Muscle of leg (tissue), 11 donors: ENCODE measurements around the gene RLN2. TPM values are rescaled to one million over a fixed set of nuclear protein-coding genes. Genes with fewer than 3 reads are reported as not detected.
"Not testable (repeated sequence)": the region's sequence is repeated elsewhere in the genome, so short reads cannot be mapped to it uniquely, and the experiment has no call there.

Source experiments
- DNase-seq: peaks from one replicate; pipeline ENCODE4 v3.0.0; 2013
- H3K27ac ChIP-seq: one replicate; pipeline ENCODE4 v1.5.1; 2013; ENCODE audit warnings: mild to moderate bottlenecking, low read length, control low read depth
- H3K27me3 ChIP-seq: one replicate; pipeline ENCODE4 v1.6.1; 2013; ENCODE audit warnings: low read length; ENCODE audit not compliant: control insufficient read depth, insufficient read depth
- H3K36me3 ChIP-seq: one replicate; pipeline ENCODE4 v1.6.1; 2013; ENCODE audit warnings: low read length; ENCODE audit not compliant: control insufficient read depth, insufficient read depth
- H3K4me1 ChIP-seq: one replicate; pipeline ENCODE4 v1.6.1; 2013; ENCODE audit warnings: low read length; ENCODE audit not compliant: control insufficient read depth, insufficient read depth
- H3K4me3 ChIP-seq: one replicate; pipeline ENCODE4 v1.5.1; 2013; ENCODE audit warnings: low read length, control low read depth
- H3K9me3 ChIP-seq: replicated peaks from 2 replicates; pipeline ENCODE4 v1.6.1; 2013; ENCODE audit warnings: low read depth, low read length; ENCODE audit not compliant: control insufficient read depth
- WGBS: methylation state at CpG from one replicate; pipeline ENCODE4 v1.1.5; 2013; ENCODE audit warnings: missing lambda C conversion rate; ENCODE audit not compliant: insufficient coverage; 5-methylcytosine and 5-hydroxymethylcytosine counted together
- polyA plus RNA-seq, 8 donors: library from polyadenylated mRNA; unstranded; fragments of 120-200 nt; gene quantifications; one replicate each; pipeline versions ENCODE4 v1.2.1 to v1.2.3, GENCODE V29; 2013; ENCODE audit warnings: inconsistent platforms in 1 of 8, low replicate concordance in 1 of 8; ENCODE audit not compliant: insufficient read length in 8 of 8, insufficient read depth in 1 of 8
- total RNA-seq: library from RNA; stranded (reverse); fragments of 120-200 nt; gene quantifications from one replicate; pipeline ENCODE4 v1.2.4, GENCODE V29; 2013

RLN2 gene
- total and polyA plus RNA-seq, 9 donors, result 0.48 to 1.5 (median 0.82) TPM

DNA sequence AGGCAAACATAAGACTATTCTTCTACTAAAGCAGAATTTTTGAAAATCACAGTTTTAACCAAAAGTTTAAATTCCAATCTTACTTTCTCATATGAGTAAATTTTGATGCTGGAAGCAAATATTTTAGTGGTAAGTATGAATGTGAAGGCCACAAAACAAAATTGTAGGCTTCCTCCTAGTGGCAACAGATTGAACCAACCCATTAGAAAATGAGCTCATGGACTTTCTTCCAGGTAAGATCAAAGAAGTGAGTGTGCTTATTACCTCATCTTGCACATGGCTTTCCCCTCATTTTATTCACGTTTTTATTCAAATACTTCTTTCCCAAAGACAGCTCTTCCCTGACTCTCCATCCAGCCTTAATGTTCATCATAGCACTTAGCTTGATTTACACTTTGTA lies 16.5 kb upstream of the RLN2 start:
- H3K9me3 ChIP-seq, result no peaks in the 10 kb centered on the region
- no peak overlapping the region for H3K4me3 ChIP-seq
- no peak overlapping the region for H3K27ac ChIP-seq
- DNase-seq, result no peak
- no peaks in the 10 kb centered on the region for H3K36me3 ChIP-seq
- H3K4me1 ChIP-seq, result no peaks in the 10 kb centered on the region
- no peaks in the 10 kb centered on the region for H3K27me3 ChIP-seq
- WGBS, result no CpG with 5 or more reads among the region's 1 CpG

DNA sequence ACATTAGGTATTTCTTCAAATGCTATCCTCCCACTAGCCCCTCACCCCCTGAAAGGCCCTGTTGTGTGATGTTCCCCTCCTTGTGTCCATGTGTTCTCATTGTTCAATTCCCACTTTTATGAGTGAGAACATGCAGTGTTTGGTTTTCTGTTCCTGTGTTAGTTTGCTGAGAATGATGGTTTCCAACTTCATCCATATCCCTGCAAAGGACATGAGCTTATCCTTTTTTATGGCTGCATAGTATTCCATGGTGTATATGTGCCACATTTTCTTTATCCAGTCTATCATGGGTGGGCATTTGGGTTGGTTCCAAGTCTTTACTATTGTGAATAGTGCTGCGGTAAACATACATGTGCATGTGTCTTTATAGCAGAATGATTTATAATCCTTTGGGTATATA lies 11.9 kb upstream of the RLN2 start:
- H3K27ac ChIP-seq, H3K9me3 ChIP-seq, H3K36me3 ChIP-seq, DNase-seq, H3K27me3 ChIP-seq, H3K4me1 ChIP-seq, H3K4me3 ChIP-seq: not testable (repeated sequence)
- no CpG with 5 or more reads among the region's 1 CpG for WGBS

DNA sequence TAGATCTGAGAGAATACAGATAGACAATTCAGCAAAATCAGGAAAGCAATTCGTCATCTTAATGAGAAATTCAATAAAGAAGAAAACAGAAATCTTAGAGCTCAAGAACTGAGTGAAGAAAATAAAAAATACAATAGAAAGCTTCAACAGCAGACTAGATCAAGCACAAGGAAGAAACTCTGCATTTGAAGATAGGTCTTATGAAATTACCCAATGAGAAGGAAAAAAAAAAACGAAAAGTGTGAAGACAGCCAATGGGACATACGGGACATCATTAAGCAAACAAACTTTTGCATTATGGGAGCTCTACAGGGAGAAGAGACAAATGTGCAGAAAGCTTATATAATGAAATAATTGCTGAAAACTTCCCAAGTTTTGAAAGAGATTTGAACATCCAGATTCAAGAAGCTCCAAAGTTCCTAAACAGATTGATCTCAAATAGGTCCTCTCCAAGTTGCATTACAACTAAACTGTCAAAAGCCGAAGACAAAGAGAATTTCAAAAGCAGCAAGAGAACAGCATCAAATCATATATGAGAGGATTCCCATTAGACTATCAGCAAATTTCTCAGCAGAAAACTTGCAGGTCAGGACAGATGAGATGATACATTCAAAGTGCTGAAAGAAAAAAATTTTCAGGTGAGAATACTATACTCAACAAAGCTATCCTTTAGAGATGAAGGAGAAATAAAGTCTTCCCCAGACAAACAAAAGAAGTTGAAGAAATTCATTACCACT lies 10.8 kb upstream of the RLN2 start:
- no peak for DNase-seq
- no CpG with 5 or more reads among the region's 4 CpGs for WGBS
- Histone ChIP-seq H3K4me3 (no peak overlapping the region), H3K27ac (no peak overlapping the region), H3K27me3 (no peaks in the 10 kb centered on the region), H3K36me3 (no peaks in the 10 kb centered on the region), H3K9me3 (no peaks in the 10 kb centered on the region), H3K4me1 (no peaks in the 10 kb centered on the region)

DNA sequence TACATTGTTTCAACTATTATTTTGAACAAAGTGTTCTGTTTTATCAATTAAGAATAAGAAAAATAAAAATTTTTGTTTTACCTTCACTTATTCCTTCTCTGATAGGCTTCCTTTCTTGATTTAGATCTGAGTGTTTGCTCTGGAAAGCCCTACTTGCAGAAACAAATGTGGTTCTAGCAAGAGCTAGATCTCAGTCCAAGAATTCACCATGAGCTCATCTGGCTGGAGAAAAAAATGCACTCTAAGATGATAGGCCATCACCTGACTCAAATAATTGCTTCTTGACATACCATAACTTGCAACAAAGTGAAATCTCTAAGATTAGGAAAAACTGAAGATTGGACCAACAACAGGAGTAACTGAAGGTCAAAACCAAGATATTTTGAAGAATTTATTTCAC lies 6.3 kb upstream of the RLN2 start:
- Histone ChIP-seq H3K27ac (no peak overlapping the region), H3K27me3 (no peaks in the 10 kb centered on the region), H3K9me3 (no peaks in the 10 kb centered on the region), H3K36me3 (no peaks in the 10 kb centered on the region), H3K4me3 (no peak overlapping the region), H3K4me1 (no peaks in the 10 kb centered on the region)
- no peak for DNase-seq

DNA sequence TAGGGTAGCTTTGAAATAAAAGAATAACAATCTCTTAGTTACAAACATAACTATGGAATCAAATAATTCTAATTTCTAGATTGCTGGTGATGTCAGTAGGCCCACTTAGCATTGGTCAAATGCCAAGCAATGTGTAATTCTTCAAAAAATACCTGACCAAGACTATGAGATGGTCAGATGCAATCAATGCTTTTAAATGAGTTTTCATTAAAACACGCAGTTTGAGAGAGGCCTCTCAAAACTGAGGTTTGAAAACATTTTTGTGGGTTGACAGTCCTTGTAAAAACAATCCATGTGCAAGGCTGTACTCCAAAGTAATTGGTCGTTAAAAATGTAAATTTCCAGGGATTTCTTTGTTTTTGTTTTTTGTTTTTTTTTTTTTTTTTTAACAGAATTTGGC lies 1.2 kb upstream of the RLN2 start:
- H3K4me3 ChIP-seq, result no peak overlapping the region
- no peak overlapping the region for H3K27ac ChIP-seq
- peaks cover 3% of the 10 kb centered on the region for H3K4me1 ChIP-seq
- H3K27me3 ChIP-seq, result no peaks in the 10 kb centered on the region
- H3K36me3 ChIP-seq, result no peaks in the 10 kb centered on the region
- WGBS, result 100% methylated on average over 1 of the region's 2 CpGs
- no peaks in the 10 kb centered on the region for H3K9me3 ChIP-seq
- no peak for DNase-seq

DNA sequence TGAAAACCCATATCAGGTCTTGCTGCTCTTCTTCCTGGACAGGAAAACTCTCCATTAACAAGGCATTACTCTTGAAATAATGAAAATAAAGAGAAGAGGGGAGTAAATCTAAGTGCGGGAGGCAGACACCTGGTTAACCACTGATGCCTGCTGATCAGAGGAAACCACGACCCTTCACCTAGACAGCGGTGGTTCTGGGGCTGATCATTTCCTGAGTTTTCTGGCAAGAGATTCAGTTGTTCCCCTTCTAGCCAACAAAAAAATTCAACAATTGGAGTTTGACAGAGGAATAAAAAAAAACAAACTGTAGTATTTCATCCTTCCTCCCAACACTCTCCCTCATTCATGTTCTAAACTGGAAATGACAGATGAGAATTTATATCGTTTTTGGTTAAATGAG lies 3.0 kb downstream of the RLN2 start:
- H3K27ac ChIP-seq, result no peak overlapping the region
- no peak overlapping the region for H3K4me3 ChIP-seq
- H3K36me3 ChIP-seq, result no peaks in the 10 kb centered on the region
- no CpG with 5 or more reads among the region's 4 CpGs for WGBS
- no peak for DNase-seq
- H3K4me1 ChIP-seq, result peaks cover 3% of the 10 kb centered on the region
- H3K27me3 ChIP-seq, result no peaks in the 10 kb centered on the region
- no peaks in the 10 kb centered on the region for H3K9me3 ChIP-seq

DNA sequence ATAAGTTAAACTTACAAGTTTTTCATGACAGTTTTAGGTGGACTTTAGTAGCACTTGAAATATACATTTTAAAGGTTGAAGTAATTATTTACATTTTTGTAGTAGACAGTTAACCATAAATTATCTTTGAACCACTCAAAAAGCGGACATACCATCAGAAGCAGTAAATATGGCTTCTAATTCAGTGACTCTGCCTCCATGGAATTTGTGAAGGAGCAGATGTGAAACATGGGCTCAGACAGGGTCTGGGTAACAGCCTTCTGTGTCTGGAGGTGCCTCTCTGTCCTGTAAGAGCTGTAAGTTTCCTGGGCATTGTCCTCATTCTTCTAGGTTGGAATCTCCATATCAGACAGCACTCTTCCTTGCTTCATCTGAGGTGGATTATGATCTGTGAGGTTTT lies 12.4 kb downstream of the RLN2 start:
- no peaks in the 10 kb centered on the region for H3K27me3 ChIP-seq
- no peaks in the 10 kb centered on the region for H3K4me1 ChIP-seq
- DNase-seq, result no peak
- no peak overlapping the region for H3K27ac ChIP-seq
- no peaks in the 10 kb centered on the region for H3K36me3 ChIP-seq
- no CpG with 5 or more reads among the region's 1 CpG for WGBS
- no peak overlapping the region for H3K4me3 ChIP-seq
- H3K9me3 ChIP-seq, result no peaks in the 10 kb centered on the region

DNA sequence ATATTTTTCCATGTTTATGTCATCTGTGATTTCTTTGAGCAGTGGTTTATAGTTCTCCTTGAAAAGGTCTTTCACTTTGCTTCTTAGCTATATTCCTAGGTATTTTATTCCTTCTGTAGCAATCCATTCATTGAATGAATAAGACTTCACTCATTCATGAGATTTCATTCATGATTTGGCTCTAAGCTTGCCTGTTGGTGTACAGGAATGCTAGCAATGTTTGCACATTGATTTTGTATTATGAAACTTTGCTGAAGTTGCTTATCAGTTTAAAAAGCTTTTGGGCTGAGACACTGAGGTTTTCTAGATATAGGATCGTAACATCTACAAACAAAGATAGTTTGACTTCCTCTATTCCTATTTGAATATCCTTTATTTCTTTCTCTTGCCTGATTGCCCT lies 15.9 kb downstream of the RLN2 start:
- Histone ChIP-seq H3K36me3 (no peaks in the 10 kb centered on the region), H3K27ac (no peak overlapping the region), H3K9me3 (no peaks in the 10 kb centered on the region), H3K27me3 (no peaks in the 10 kb centered on the region), H3K4me1 (no peaks in the 10 kb centered on the region), H3K4me3 (no peak overlapping the region)
- no CpG with 5 or more reads among the region's 1 CpG for WGBS
- DNase-seq, result no peak

DNA sequence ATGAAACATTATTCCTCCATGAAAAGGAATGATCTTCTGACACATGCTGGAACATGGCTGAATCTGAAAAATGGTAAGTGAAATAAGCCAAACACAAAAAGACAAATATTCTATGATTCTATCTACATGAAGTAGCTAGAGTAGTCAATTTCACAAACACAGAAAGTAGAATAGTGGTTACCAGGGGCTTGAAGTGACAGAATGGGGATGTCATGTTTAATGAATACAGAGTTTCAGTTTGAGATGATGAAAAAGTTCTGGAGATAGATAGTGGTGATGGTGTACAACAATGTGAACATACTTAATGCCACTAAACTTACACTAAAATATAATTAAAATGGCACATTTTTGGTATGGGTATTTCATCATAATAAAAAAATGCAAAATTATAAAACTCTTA lies 18.3 kb downstream of the RLN2 start:
- no peak overlapping the region for H3K27ac ChIP-seq
- no peaks in the 10 kb centered on the region for H3K4me1 ChIP-seq
- no peaks in the 10 kb centered on the region for H3K9me3 ChIP-seq
- no peaks in the 10 kb centered on the region for H3K27me3 ChIP-seq
- no peaks in the 10 kb centered on the region for H3K36me3 ChIP-seq
- DNase-seq, result no peak
- no peak overlapping the region for H3K4me3 ChIP-seq

DNA sequence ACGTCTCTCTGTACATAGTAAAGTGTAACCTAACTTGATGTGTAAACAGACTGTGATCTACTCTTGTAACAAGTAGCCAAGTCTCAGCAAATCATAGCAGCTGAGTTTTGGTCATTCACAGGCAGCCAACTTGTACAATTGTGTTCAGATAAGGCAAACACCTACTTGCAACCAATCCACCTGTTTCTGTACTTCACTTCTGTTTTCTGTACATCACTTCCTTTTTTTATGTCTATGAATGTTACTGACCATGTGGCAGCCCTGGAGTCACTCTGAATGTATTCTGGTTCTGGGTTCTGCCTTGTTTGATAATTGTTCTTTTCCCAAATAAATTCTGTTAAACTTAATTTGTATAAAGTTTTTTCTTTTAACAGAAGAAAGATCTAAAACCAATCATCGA lies 26.0 kb downstream of the RLN2 start:
- no peak overlapping the region for H3K27ac ChIP-seq
- no peaks in the 10 kb centered on the region for H3K36me3 ChIP-seq
- no peaks in the 10 kb centered on the region for H3K4me1 ChIP-seq
- H3K4me3 ChIP-seq, result no peak overlapping the region
- no CpG with 5 or more reads among the region's 2 CpGs for WGBS
- DNase-seq, result no peak
- no peaks in the 10 kb centered on the region for H3K27me3 ChIP-seq
- H3K9me3 ChIP-seq, result no peaks in the 10 kb centered on the region

DNA sequence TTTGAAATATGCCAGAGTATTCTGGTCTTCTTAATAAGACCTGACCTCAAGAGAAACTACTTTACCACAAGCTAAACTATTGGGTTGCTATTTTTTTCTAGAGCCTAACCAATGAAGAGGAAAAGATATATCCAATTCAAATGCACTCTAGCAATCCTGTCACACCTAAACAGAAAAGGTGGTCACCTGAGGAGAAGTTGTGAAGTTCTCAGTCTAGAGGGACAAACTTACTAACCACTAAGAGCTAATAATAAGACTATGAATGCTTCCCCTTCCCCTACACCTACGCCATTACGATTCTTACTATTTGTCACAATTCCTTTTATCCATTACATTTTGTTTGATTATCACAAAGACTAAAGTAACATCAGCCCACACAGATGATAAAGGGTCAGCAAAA lies 29.7 kb downstream of the RLN2 start:
- H3K36me3 ChIP-seq, result no peaks in the 10 kb centered on the region
- no peak overlapping the region for H3K4me3 ChIP-seq
- H3K27me3 ChIP-seq, result no peaks in the 10 kb centered on the region
- no peaks in the 10 kb centered on the region for H3K9me3 ChIP-seq
- WGBS, result 92% methylated on average over 2 of the region's 2 CpGs
- no peak overlapping the region for H3K27ac ChIP-seq
- H3K4me1 ChIP-seq, result no peaks in the 10 kb centered on the region
- no peak for DNase-seq
